ENCODE measurements around the gene ERCC1. TPM values are rescaled to one million over a fixed set of nuclear protein-coding genes. Genes with fewer than 3 reads are reported as not detected.
A peak's percentile ranks its signal among the peaks of the same experiment; 100 is the strongest.

ERCC1 gene
- total RNA-seq, 1 donor from 2014 or later: 71.8 TPM

GRCh38 chr19:45462174-45462573, 38.5 kb upstream of the ERCC1 start:
- no peak for TF ChIP-seq CTCF (conservative IDR thresholded peaks at IDR 0.05)
- no peaks in the 10 kb centered on the region for H3K36me3 Mint-ChIP-seq
- no peak for DNase-seq (ENCODE audit: extremely low spot score, unreplicated experiment)
- no peak overlapping the region for H3K4me3 Mint-ChIP-seq
- H3K27ac Mint-ChIP-seq: no peak overlapping the region
- H3K9me3 Mint-ChIP-seq: no peaks in the 10 kb centered on the region
- H3K27me3 Mint-ChIP-seq: peaks cover 6% of the 10 kb centered on the region
- H3K4me1 Mint-ChIP-seq (ENCODE audit: unreplicated experiment): no peaks in the 10 kb centered on the region

GRCh38 chr19:45460807-45461347, 37.2 kb upstream of the ERCC1 start:
- Mint-ChIP-seq H3K27ac (no peak overlapping the region), H3K9me3 (no peaks in the 10 kb centered on the region)
- DNase-seq (ENCODE audit: extremely low spot score, unreplicated experiment): no peak

GRCh38 chr19:45457776-45458175, 34.1 kb upstream of the ERCC1 start:
- peak overlapping the region; percentile 20 for H3K27ac Mint-ChIP-seq

More at GRCh38 chr19:45460807-45461347, 37.2 kb upstream of the ERCC1 start:
- H3K4me1 Mint-ChIP-seq (ENCODE audit: unreplicated experiment): peaks cover 7% of the 10 kb centered on the region
- no peak for TF ChIP-seq CTCF (conservative IDR thresholded peaks at IDR 0.05)
- peaks cover 6% of the 10 kb centered on the region for H3K27me3 Mint-ChIP-seq
- no peaks in the 10 kb centered on the region for H3K36me3 Mint-ChIP-seq
- H3K4me3 Mint-ChIP-seq: no peak overlapping the region

GRCh38 chr19:45456500-45456815, 32.7 kb upstream of the ERCC1 start:
- H3K4me1 Mint-ChIP-seq (ENCODE audit: unreplicated experiment): peaks cover 24% of the 10 kb centered on the region
- peaks cover under 1% of the 10 kb centered on the region for H3K27me3 Mint-ChIP-seq
- no peak for DNase-seq (ENCODE audit: extremely low spot score, unreplicated experiment)
- no peak overlapping the region for H3K4me3 Mint-ChIP-seq
- H3K36me3 Mint-ChIP-seq: no peaks in the 10 kb centered on the region
- no peaks in the 10 kb centered on the region for H3K9me3 Mint-ChIP-seq
- no peak for TF ChIP-seq CTCF (conservative IDR thresholded peaks at IDR 0.05)
- H3K27ac Mint-ChIP-seq: peak overlapping the region; percentile 98

More at GRCh38 chr19:45457776-45458175, 34.1 kb upstream of the ERCC1 start:
- no peak for DNase-seq (ENCODE audit: extremely low spot score, unreplicated experiment)
- TF ChIP-seq CTCF (conservative IDR thresholded peaks at IDR 0.05): no peak
- no peaks in the 10 kb centered on the region for H3K36me3 Mint-ChIP-seq
- H3K27me3 Mint-ChIP-seq: no peaks in the 10 kb centered on the region
- no peaks in the 10 kb centered on the region for H3K9me3 Mint-ChIP-seq
- H3K4me3 Mint-ChIP-seq: no peak overlapping the region
- peaks cover 15% of the 10 kb centered on the region for H3K4me1 Mint-ChIP-seq (ENCODE audit: unreplicated experiment)

- peak overlapping the region; percentile 98 for H3K27ac Mint-ChIP-seq
- no peaks in the 10 kb centered on the region for H3K36me3 Mint-ChIP-seq
- H3K4me1 Mint-ChIP-seq (ENCODE audit: unreplicated experiment): peaks cover 28% of the 10 kb centered on the region
- H3K4me3 Mint-ChIP-seq: peak overlapping the region; percentile 37
- TF ChIP-seq CTCF (conservative IDR thresholded peaks at IDR 0.05): no peak
- peak; percentile 87 for DNase-seq (ENCODE audit: extremely low spot score, unreplicated experiment)
- peaks cover 4% of the 10 kb centered on the region for H3K27me3 Mint-ChIP-seq
- H3K9me3 Mint-ChIP-seq: no peaks in the 10 kb centered on the region
Observed at GRCh38 chr19:45455707-45456499, 32.2 kb upstream of the ERCC1 start.
